WTC11 (cell line): ENCODE results near the gene POLD4.

Source experiments
- MXD4 ChIP-seq: fragments of 250-450 bp; sonication (Bioruptor Pico); IDR thresholded peaks from 2 replicates; pipeline ENCODE4 v1.8.0; 2021; ENCODE audit warnings: mild to moderate bottlenecking, moderate library complexity, borderline replicate concordance
- NFYB ChIP-seq: sonication (generic); formaldehyde crosslinking; conservative IDR thresholded peaks from 2 replicates; pipeline ENCODE4 v1.8.0; 2022; ENCODE audit warnings: low read depth, missing genetic modification reagents
- SMAD4 ChIP-seq: sonication (generic); formaldehyde crosslinking; IDR thresholded peaks from 2 replicates; pipeline ENCODE4 v1.8.0; 2022; ENCODE audit warnings: mild to moderate bottlenecking, missing genetic modification reagents
- SP1 ChIP-seq: sonication (generic); formaldehyde crosslinking; conservative IDR thresholded peaks from 2 replicates; pipeline ENCODE4 v1.8.1; 2022; ENCODE audit warnings: missing genetic modification reagents
- ZNF416 ChIP-seq: fragments of 250-450 bp; sonication (Bioruptor Pico); IDR thresholded peaks from 2 replicates; pipeline ENCODE4 v1.9.0; 2021; ENCODE audit warnings: mild to moderate bottlenecking, inconsistent platforms
- TF ChIP-seq, protein P1 (sequence below): fragments of 200-600 bp; IDR thresholded peaks from 2 replicates; pipeline ENCODE4 v1.8.0; 2022; ENCODE audit warnings: antibody characterized with exemption
- TF ChIP-seq, protein P2 (sequence below): fragments of 250-450 bp; sonication (Bioruptor Pico); IDR thresholded peaks from 2 replicates; pipeline ENCODE4 v2.1.2; 2022; ENCODE audit warnings: mild to moderate bottlenecking, moderate library complexity
- TF ChIP-seq, protein P3 (sequence below): sonication (generic); formaldehyde crosslinking; IDR thresholded peaks from 2 replicates; pipeline ENCODE4 v1.8.0; 2022; ENCODE audit warnings: mild to moderate bottlenecking, missing genetic modification reagents
- TF ChIP-seq, protein P4 (sequence below): sonication (generic); formaldehyde crosslinking; IDR thresholded peaks from 2 replicates; pipeline ENCODE4 v1.8.0; 2022; ENCODE audit warnings: mild to moderate bottlenecking, missing genetic modification reagents

DNA sequence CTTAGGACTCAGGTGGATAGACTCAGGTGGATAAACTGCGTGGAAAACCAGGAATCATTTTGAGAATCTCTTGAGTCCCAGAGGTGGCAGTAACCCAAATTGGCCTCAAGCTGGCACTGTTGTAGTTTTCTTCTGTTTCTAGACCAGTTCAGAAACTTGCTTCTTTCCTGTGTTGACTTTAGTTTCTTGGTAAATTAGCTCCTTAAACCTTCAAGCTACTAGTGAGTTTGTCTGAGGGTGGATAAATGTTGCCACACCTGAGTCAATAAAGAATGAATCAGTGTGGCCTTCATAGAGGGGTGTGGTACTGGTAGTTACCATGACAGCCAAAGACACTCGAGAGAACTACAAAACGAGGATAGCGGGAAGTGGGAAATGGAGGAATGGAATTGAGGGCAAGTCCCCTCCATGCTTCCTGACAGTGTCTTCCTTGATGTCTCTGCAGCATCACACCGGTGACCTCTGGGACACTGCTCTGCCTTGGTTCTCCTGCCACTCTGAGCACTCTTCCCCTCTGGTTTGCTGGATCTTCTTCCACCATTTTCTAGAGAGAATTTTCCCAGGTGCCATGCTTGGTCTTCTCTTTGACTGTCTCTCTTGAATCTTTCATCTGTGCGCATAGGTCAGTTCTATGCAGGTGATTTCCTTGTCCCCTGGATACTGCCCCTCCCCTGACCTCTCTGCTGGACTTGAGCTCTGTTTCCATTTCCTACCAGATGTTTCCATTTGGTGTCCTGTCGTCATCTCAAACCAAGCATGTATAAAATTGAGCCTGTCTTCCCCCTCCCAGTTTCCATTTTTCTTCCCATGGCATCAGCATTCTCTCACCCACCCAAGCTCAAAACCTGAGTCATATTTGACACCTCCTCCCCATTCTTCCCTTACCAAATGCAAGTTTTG is 7.2 kb downstream of the POLD4 start:
- TF ChIP-seq, protein P1, sequence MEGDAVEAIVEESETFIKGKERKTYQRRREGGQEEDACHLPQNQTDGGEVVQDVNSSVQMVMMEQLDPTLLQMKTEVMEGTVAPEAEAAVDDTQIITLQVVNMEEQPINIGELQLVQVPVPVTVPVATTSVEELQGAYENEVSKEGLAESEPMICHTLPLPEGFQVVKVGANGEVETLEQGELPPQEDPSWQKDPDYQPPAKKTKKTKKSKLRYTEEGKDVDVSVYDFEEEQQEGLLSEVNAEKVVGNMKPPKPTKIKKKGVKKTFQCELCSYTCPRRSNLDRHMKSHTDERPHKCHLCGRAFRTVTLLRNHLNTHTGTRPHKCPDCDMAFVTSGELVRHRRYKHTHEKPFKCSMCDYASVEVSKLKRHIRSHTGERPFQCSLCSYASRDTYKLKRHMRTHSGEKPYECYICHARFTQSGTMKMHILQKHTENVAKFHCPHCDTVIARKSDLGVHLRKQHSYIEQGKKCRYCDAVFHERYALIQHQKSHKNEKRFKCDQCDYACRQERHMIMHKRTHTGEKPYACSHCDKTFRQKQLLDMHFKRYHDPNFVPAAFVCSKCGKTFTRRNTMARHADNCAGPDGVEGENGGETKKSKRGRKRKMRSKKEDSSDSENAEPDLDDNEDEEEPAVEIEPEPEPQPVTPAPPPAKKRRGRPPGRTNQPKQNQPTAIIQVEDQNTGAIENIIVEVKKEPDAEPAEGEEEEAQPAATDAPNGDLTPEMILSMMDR, result 0 out of 2 replicates have a peak, but pooled peaks have one; percentile 43
- TF ChIP-seq MXD4, result no peak
- TF ChIP-seq NFYB (CRISPR knock-in tag), result no peak
- TF ChIP-seq, protein P2, sequence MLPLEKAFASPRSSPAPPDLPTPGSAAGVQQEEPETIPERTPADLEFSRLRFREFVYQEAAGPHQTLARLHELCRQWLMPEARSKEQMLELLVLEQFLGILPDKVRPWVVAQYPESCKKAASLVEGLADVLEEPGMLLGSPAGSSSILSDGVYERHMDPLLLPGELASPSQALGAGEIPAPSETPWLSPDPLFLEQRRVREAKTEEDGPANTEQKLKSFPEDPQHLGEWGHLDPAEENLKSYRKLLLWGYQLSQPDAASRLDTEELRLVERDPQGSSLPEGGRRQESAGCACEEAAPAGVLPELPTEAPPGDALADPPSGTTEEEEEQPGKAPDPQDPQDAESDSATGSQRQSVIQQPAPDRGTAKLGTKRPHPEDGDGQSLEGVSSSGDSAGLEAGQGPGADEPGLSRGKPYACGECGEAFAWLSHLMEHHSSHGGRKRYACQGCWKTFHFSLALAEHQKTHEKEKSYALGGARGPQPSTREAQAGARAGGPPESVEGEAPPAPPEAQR (CRISPR knock-in tag), result no peak
- TF ChIP-seq ZNF416, result no peak
- no peak for TF ChIP-seq SP1 (CRISPR knock-in tag)
- TF ChIP-seq, protein P3, sequence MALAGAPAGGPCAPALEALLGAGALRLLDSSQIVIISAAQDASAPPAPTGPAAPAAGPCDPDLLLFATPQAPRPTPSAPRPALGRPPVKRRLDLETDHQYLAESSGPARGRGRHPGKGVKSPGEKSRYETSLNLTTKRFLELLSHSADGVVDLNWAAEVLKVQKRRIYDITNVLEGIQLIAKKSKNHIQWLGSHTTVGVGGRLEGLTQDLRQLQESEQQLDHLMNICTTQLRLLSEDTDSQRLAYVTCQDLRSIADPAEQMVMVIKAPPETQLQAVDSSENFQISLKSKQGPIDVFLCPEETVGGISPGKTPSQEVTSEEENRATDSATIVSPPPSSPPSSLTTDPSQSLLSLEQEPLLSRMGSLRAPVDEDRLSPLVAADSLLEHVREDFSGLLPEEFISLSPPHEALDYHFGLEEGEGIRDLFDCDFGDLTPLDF, result no peak
- TF ChIP-seq, protein P4, sequence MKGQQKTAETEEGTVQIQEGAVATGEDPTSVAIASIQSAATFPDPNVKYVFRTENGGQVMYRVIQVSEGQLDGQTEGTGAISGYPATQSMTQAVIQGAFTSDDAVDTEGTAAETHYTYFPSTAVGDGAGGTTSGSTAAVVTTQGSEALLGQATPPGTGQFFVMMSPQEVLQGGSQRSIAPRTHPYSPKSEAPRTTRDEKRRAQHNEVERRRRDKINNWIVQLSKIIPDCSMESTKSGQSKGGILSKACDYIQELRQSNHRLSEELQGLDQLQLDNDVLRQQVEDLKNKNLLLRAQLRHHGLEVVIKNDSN (CRISPR knock-in tag), result no peak
- TF ChIP-seq SMAD4 (CRISPR knock-in tag), result no peak
